HG02678 (cell line): ENCODE results near the gene NSUN3.
"Not testable (repeated sequence)": the region's sequence is repeated elsewhere in the genome, so short reads cannot be mapped to it uniquely, and the experiment has no call there.

Experiments
- ATAC-seq: cut with Tn5 transposase; IDR thresholded peaks from one replicate; pipeline ENCODE4 v1.9.1; 2021; ENCODE audit warnings: mild to moderate bottlenecking, moderate library complexity; ENCODE audit not compliant: unreplicated experiment

Gene NSUN3

DNA sequence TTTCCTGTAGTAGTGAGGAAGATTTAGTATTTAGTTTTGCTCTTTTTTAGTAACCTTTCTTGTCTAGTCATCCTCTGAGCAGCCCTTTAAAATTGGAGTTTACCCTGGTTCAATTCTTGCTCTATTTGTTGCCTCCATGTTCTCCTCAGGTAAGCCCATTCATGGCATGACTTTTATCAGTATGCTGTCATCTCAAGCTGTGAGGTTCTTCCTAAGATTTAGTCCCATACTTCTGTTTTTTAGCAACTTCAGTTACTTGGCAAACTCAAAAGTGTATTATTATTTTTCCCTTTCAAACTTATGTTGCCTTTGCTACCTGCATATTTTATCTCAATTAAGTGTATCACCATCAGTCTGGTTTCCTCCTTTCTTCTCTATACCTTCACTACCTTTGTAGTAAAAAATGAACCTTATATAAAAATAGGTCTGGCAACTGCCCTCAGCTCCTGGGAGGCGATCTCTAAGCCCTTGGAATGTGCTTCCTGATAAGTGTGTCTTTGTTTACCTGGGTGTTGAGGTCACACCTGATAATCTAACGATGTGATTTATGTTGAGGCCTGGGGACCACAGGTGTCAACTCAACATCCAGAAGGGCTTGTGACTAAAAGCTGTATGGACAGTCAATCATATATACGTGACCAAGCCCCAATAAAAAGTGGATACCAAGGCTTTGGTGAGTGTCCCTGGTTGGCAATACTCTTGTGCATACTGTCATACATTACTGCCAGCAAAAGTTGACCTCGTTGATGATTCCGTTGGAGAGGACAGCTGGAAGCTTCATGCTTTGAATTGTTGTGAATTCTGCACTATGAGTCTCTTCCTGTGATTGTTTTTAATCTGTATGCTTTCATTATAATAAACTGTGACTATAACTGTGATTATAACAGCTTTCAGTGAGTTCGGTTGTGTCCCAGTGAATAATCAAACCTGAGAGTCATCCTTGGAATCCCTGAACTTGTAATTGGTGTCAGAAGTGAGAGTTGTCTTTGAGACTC is 3.9 kb downstream of the NSUN3 start:
- ATAC-seq, result no peak

DNA sequence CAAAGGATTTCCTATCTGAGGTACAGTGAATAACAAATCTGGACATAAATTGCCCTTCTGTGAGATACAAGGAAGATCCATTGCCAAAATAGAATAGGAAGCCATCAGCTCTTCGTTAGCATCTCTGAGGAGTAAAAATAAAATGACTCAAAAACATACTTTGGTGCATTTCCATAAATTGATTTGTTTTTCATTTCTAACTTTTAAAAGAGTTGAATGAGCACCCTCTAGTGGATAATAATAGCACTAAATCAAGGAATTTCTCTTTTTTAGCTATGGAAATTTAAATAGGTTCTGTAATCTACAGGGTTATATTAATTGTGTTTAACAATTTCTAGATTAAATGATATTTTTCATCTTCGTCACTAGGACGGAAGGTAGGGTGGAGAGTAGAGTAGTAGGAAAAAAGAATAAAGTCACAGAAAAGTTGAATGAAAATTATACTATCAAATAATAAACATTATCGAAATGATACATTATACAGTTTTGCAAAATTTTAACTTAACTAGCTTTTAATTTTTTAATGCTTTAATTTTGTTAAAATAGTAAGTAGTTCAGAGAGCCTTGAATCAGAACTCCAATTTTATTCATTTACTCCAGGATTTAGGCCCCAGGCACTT is 6.4 kb downstream of the NSUN3 start:
- ATAC-seq, result no peak

DNA sequence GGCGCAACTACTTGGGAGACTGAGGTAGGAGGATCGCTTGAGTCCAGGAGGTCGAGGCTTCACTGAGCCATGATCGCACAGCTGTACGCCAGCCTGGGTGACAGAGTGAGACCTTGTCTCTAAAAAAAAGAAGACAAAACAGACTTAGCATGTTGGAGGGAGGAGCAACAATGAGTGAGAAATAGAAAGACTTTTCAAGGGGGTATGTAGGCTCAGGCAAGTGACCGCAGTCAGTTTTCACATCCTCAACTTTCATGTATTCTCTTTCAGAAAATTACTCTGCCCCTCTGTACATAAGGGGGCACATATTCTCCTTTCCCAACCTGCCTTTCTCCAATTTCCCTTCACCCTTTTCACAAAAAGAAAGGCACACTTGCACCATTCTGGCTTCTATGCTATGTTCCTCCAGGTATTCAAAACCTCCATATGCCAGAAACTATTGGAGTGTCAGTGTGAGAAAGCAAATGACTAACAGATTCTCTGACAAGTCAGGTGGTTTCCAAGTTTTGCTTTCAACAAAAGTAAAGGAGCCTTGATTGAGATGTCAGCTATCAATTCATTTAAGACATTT is 7.6 kb downstream of the NSUN3 start:
- peak; percentile 45 for ATAC-seq

DNA sequence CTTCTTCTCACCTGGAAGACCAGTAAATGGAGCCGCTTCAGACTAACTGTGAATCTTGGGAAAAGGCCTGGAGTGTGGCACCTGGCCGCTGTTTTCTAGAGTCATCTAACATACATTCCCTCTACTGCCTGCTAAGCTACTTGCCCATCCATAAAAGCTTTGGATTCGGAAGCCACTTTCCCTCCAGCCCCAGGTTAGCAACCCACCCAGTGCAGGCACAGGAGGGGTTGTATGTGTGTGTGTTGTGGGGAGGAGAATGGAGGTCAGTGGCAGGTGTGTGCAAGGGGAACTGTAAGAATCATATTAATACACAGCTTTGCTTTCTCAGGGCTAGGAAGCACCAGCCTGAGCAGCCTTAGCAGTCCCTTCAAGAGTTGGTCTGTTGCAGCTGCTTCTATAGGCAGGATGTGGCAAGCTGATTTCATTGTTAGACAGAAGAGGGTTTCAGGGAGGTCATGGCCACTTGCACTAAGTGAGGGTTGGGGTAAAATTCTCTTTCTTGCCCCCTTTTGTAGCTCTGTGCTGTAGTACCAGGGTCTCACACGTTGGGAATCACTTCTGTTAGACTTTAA is 8.9 kb downstream of the NSUN3 start:
- ATAC-seq, result peak; percentile 84

DNA sequence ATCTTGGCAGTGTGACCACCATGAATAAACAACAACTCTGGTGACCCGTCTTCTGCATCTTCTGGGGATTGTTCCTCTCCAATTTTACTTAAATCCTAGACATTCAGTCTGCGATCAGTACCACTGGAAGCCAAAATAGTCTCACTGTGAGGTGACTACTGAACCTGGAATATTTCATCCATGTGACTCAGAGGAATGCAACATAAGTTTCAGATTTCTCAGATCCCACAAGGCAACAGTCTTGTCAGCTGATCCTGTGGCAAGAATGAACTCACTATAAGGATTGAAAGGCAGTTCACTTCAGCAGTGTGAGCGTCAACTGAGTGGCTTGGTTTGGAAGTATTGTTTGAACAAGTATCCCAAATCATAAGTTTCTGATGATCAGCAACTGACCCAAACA is 13.2 kb downstream of the NSUN3 start:
- no peak for ATAC-seq

- ATAC-seq, result not testable (repeated sequence)
Measured at GRCh38 chr3:94080552-94080951, 17.7 kb downstream of the NSUN3 start.

DNA sequence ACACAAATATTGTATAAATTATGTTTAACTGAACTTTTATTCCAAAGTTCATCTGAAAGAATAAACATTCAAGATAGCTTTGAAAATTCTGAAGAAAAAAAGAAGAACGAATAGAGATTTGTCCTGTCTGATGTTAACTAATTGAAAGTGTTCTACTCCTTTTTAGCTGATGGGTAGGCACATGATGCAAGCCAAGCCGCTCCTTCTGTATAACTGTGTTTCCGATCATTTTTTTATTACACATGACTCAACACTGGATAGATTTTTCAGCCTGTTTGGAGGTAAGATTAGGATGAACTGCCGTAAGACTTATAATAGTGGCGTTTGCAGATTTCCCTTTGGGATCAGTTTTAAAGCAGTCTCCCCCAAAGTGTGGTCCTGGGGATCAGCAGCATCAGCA is 19.0 kb downstream of the NSUN3 start:
- no peak for ATAC-seq

DNA sequence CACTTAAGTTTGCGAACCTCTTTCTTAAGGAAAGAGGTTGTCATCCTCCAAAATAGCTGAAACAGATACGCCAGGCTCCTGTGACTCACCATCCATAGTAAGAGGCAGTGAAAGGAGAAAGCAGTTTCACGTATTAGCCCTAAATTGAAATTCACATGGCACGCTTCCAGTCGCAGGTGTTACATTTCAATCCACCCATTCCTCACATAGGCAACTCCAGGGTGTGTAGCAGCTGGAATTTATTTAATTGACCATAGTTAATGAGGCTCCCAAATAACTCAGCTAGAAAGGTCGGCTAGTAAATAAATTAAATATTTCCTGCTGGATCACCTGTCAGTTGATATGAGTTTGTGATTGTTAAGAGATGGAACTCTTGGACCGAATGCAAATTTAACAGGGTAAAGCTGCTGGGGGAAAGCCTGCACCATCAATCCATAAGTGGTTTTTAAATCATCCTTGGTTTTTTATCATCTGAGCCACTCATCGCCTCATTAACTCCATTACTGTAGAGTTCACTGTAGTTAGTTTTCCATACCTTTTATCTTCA is 19.6 kb downstream of the NSUN3 start:
- no peak for ATAC-seq

DNA sequence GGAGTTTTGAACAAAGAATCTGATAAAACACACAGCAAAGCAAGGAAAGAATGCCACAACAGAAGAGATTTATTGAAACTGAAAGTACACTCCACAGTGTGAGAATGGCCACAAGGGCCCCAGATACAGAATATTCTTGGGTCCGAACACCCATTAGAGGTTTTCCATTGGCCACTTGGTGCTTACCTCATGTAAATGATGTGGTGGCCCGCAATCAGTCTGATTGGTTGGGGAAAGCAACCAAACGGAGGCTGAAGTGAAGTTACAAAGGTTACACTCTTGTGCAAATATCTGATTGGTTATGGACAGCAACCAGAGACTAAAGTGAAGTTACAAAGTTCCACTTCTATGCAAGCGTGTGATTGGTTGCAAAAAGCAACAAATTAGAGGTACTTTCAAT is 20.4 kb downstream of the NSUN3 start:
- peak; percentile 82 for ATAC-seq

DNA sequence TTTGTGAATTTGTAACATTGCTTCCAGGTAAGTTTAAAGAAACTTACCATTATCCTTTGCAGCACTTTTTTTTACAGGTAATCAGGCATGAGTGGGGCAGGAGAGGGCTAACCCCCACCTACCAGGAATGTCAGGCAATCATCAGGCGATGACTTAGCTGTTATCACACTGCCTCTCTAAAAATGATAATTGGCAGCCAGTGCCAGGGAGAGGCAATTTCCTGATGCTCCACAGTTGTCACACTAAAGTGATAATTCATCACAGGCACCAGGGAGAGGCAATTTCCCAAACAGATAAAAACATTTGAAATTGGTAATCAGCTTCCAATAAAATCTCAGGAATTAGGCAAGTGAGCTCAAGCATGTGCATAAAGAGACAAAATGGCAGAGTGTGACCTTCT is 26.3 kb downstream of the NSUN3 start:
- no peak for ATAC-seq

GRCh38 chr3:94092086-94092485 is 29.2 kb downstream of the NSUN3 start:
- no peak for ATAC-seq

- no peak for ATAC-seq
Measured at GRCh38 chr3:94093151-94093550, 30.3 kb downstream of the NSUN3 start.

GRCh38 chr3:94095111-94095510 is 32.2 kb downstream of the NSUN3 start:
- ATAC-seq, result no peak

GRCh38 chr3:94098452-94098851 is 35.6 kb downstream of the NSUN3 start:
- ATAC-seq, result no peak

- ATAC-seq, result no peak
Measured at GRCh38 chr3:94099311-94099710, 36.5 kb downstream of the NSUN3 start.

DNA sequence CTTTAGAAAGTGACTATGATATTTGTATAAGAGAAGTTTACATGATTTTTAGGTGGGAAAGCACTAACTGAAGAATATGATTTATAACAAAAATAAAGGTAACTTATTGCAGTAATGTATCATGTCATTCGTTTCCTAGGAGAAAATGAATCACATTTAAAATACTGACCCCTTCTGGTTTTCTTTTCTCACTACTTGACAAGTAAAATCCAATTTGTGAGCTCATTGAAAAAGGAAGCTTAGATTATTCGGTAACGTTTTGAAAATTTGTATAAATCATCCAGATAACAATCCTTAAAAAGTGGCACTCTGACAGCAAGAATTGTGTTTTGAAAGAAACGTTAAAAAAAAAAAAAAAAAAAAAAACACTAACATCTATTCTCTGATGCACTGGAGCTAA is 39.0 kb downstream of the NSUN3 start:
- ATAC-seq, result no peak

GRCh38 chr3:94106268-94106667 is 43.4 kb downstream of the NSUN3 start:
- no peak for ATAC-seq

- not testable (repeated sequence) for ATAC-seq
Measured at GRCh38 chr3:94110232-94110631, 47.4 kb downstream of the NSUN3 start.

GRCh38 chr3:94110854-94111253 is 48.0 kb downstream of the NSUN3 start:
- no peak for ATAC-seq

DNA sequence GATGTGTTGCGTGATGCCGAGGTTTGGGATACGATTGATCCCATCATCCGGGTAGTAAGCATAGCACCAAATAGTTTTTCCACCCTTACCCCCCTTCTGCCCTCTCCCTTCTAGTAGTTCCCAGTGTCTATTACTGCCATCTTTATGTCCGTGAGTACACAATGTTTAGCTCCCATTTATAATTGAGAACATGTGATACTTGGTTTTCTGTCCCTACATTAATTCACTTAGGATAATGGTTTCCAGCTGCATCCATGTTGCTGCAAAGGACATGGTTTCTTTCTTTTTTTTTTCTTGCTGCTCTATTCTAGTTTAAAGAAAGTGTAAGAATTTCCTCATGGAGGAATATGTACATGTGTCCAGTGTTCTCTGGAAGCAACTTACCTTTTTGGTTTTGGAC is 51.8 kb downstream of the NSUN3 start:
- no peak for ATAC-seq

GRCh38 chr3:94115482-94115881 is 52.6 kb downstream of the NSUN3 start:
- ATAC-seq, result no peak
